Bronchial epithelial cell (primary cell): Measurements from ENCODE around the gene BLOC1S1. TPM values are rescaled to one million over a fixed set of nuclear protein-coding genes. Genes with fewer than 3 reads are reported as not detected.

Experiments
- DNase-seq: peaks from one replicate; pipeline ENCODE4 v3.0.0-alpha.2; 2010; ENCODE audit warnings: low read depth
- FAIRE-seq: peaks from 2 replicates; lab custom pipeline; 2011; peaks lifted over from hg19 to GRCh38; lab: Jason Lieb, UNC
- H3K27me3 ChIP-seq: 2 replicates; pipeline ENCODE4 v1.5.1; 2011; ENCODE audit warnings: low read length; ENCODE audit not compliant: control insufficient read depth, insufficient read depth
- H3K36me3 ChIP-seq: 2 replicates; pipeline ENCODE4 v1.5.1; 2011; ENCODE audit warnings: low read length; ENCODE audit not compliant: control insufficient read depth, insufficient read depth
- H3K4me3 ChIP-seq: 2 replicates; pipeline ENCODE4 v1.5.1; 2011; ENCODE audit warnings: mild to moderate bottlenecking, low read depth, low read length, control low read depth
- total RNA-seq: library from RNA; depleted of rRNA; stranded (reverse); fragments of >200 nt; gene quantifications from 2 replicates; pipeline ENCODE4 v1.2.1, GENCODE V29; 2014
- TF ChIP-seq, protein P1 (sequence below): IDR thresholded peaks from 2 replicates; pipeline ENCODE4 v1.5.1; 2011; ENCODE audit warnings: mild to moderate bottlenecking, moderate library complexity, low read length, control low read depth, inconsistent platforms; ENCODE audit not compliant: insufficient read depth, severe bottlenecking

BLOC1S1 gene
- total RNA-seq, 1 donor from 2014 or later = 64.5 TPM

DNA sequence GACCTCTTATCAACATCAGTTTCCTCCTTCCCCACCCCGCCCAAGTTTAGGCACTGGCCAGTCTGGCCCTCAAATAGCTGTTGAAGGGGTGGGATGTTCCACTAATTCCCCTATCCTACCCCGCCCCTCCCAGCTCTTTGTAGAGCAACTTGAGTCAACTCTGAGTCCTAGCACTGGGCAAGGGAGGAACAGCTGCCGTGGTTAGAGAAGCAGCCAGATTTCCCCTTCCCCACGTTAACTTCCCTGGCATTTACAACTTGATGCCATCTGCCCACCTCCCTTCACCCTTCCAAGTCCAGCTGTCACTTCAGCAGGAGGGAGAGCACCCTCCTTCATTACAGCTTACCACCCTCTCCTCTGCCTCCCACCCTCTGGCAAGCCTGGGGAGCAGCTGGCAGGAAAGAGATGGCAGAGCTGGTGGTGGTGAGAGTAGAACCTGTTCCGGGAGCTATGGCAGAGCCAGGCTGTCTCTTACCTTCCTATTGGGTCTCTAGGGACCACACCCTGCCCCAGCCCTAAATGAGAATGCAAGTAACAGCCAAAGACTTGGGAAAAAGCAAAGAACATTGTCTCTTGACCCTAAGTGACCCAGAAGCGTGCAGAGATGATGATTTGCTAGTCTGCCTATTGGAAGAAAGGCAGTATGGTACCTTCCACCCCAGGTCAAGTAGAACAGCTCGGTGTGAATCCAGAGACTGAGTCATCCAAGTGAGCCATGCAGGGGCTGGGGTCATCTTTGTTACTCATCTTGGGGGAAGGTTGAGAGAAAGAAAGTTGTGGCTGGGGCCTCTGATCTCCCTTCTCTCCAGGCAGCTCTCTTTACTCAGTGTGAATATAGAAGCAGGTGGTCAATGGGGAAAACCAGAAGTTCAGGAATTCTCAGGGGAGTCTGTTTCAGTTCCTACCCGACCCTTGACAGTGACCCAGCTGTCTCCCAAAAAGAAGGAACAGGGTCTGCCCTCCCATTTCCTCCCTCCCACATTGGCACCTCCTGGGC is 1.5 kb downstream of the BLOC1S1 start:
- H3K27me3 ChIP-seq = no peaks in the 10 kb centered on the region
- FAIRE-seq = no peak
- H3K4me3 ChIP-seq = peak overlapping the region; percentile 77
- DNase-seq = peak; percentile 76
- peaks cover 2% of the 10 kb centered on the region for H3K36me3 ChIP-seq
- TF ChIP-seq, protein P1, sequence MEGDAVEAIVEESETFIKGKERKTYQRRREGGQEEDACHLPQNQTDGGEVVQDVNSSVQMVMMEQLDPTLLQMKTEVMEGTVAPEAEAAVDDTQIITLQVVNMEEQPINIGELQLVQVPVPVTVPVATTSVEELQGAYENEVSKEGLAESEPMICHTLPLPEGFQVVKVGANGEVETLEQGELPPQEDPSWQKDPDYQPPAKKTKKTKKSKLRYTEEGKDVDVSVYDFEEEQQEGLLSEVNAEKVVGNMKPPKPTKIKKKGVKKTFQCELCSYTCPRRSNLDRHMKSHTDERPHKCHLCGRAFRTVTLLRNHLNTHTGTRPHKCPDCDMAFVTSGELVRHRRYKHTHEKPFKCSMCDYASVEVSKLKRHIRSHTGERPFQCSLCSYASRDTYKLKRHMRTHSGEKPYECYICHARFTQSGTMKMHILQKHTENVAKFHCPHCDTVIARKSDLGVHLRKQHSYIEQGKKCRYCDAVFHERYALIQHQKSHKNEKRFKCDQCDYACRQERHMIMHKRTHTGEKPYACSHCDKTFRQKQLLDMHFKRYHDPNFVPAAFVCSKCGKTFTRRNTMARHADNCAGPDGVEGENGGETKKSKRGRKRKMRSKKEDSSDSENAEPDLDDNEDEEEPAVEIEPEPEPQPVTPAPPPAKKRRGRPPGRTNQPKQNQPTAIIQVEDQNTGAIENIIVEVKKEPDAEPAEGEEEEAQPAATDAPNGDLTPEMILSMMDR = no peak

GRCh38 chr12:55718015-55718414 is 2.2 kb downstream of the BLOC1S1 start:
- no peaks in the 10 kb centered on the region for H3K27me3 ChIP-seq
- FAIRE-seq = no peak
- no peak overlapping the region for H3K4me3 ChIP-seq
- DNase-seq = no peak
- H3K36me3 ChIP-seq = peaks cover 2% of the 10 kb centered on the region
- TF ChIP-seq, protein P1 = no peak

- DNase-seq (no peak), FAIRE-seq (no peak)
- TF ChIP-seq, protein P1 = no peak
- Histone ChIP-seq H3K4me3 (no peak overlapping the region), H3K27me3 (no peaks in the 10 kb centered on the region), H3K36me3 (peaks cover 4% of the 10 kb centered on the region)
These were observed 2.9 kb downstream of the BLOC1S1 start for GRCh38 chr12:55718624-55719275.

GRCh38 chr12:55719371-55719770 is 3.5 kb downstream of the BLOC1S1 start:
- FAIRE-seq (no peak), DNase-seq (no peak)
- Histone ChIP-seq H3K36me3 (peaks cover 10% of the 10 kb centered on the region), H3K4me3 (no peak overlapping the region), H3K27me3 (no peaks in the 10 kb centered on the region)
- TF ChIP-seq, protein P1 = no peak

DNA sequence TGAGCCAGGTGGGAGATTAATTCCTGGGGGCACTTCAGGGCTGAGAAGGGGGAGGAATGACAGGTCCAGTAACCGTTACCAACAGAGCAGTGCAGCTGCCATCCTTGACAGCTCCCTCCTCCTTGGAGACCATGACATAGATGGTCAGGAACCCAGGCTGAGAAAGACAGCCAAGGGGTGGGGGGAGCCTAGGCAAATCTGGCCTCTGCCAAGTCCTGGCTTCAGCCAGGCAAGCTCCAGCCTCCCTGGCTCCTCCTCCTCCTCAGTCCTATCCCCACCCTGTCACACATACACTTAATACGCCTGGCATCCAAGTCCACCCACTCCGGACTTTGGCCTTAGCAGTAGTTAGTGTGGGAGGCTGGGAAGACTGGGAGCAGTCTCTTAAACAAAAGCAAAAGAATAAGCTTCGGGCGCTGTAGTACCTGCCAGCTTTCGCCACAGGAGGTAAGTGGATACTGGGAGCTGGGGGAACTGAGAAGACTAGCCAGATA is 4.3 kb downstream of the BLOC1S1 start, which contains the start of gene RDH5:
TSS of gene RDH5 (plus strand) at position 323 of the 494 bp plus-strand sequence. CDS start 792 bp downstream, outside the sequence.
- FAIRE-seq = no peak
- DNase-seq = peak; percentile 69
- Histone ChIP-seq H3K36me3 (peaks cover 14% of the 10 kb centered on the region), H3K4me3 (no peak within 1 kb of the TSS), H3K27me3 (no peaks in the 10 kb centered on the region)
- TF ChIP-seq, protein P1 = no peak
